ENCODE data around the gene RPS3. TPM values are rescaled to one million over a fixed set of nuclear protein-coding genes. Genes with fewer than 3 reads are reported as not detected.
A peak's percentile ranks its signal among the peaks of the same experiment; 100 is the strongest.
"Not testable (repeated sequence)": the region's sequence is repeated elsewhere in the genome, so short reads cannot be mapped to it uniquely, and the experiment has no call there.

The RPS3 gene
- total RNA-seq, 1 donor from 2014 or later: 1,354 TPM

DNA sequence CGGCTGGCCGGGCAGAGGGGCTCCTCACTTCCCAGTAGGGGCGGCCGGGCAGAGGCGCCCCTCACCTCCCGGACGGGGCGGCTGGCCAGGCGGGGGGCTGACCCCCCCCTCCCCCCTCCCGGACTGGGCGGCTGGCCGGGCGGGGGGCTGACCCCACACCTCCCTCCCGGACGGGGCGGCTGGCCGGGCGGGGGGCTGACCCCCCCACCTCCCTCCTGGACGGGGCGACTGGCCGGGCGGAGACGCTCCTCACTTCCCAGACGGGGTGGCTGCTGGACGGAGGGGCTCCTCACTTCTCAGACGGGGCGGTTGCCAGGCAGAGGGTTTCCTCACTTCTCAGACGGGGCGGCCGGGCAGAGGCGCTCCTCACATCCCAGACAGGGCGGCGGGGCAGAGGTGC lies 10.7 kb downstream of the RPS3 start:
- DNase-seq (ENCODE audit: low spot score in 2 of 2); FAIRE-seq: not testable (repeated sequence)

GRCh38 chr11:75413146-75413545 lies 13.8 kb downstream of the RPS3 start:
- not testable (repeated sequence) for DNase-seq (ENCODE audit: low spot score in 2 of 2); FAIRE-seq

- no peak for FAIRE-seq
- no peak for DNase-seq (ENCODE audit: low spot score in 2 of 2)
Measured at GRCh38 chr11:75413864-75414263, 14.5 kb downstream of the RPS3 start.

DNA sequence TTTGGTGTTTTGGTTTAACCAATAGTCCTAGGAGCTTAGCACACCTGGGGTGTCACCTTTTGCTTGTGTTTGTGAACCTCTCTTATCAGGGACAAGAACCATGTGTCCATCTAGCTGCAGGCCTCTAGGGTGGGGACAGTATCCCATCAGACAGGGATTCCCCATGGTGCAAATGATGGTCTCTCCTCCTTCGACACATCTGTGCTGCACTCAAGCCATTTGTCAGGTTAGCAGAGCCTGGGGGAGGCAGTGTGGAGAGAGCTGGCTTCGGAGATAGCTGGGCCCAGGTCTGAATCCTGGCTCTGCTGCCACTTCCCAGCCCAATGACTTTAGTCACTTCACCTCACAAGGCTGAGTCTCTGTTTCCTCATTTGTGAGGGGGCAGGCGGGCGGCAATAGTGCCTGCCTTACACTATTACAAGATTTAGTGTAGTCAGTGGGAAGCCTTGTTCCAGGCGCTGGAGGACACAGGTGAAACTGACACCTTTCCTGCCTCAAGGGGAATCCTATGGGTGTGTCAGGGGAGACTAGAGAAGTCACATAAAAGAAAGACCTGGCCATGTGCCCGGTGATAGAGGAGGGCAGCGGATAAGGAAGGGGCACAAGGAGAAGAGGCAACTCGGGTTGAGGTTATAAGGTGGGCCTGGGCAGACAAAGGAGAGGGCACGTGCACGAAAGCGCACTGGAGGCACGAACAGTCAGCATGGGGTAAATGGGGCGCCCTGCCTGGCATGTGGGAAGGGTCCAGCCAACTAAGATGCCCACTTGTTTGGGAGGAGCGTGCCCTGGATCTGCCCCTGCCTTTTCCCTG lies 21.1 kb downstream of the RPS3 start:
- FAIRE-seq (no peak), DNase-seq (ENCODE audit: low spot score in 2 of 2) (no peak)

DNA sequence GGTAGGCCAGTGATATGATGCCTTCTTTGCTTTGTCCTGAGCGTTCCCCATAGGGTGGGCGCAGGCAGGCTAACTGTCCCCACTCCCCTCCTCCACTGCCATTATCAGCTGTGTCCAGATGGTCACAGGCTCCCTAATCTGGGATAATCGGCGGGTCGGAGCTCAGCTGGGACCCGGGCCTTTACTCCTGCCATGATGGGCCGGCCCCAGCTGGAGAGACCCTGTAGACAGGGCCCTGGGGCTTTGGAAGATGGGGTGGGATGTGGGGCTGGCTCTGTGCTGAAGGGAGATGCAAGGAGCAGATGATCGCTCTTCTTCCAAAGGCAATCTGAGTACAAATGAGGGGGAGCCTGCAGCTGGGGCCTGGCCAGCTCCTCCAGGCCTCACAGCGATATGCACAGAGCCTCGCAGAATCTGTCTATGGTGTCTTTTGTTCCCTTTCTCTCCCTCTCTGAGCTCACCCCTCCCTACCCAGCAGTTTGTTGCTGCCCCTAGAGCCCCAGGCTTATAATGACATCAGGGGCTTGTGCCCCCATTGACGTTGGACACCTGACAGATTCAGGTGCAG lies 21.8 kb downstream of the RPS3 start:
- FAIRE-seq (no peak), DNase-seq (ENCODE audit: low spot score in 2 of 2) (peak in 1 of 2 donors; percentile 58)

- no peak for FAIRE-seq
- no peak for DNase-seq (ENCODE audit: low spot score in 2 of 2)
Measured at GRCh38 chr11:75421902-75422247, 22.6 kb downstream of the RPS3 start.

- DNase-seq (ENCODE audit: low spot score in 2 of 2) (no peak), FAIRE-seq (no peak)
Measured at GRCh38 chr11:75422248-75423231, 23.2 kb downstream of the RPS3 start.

GRCh38 chr11:75423721-75424120 lies 24.4 kb downstream of the RPS3 start:
- FAIRE-seq (no peak), DNase-seq (ENCODE audit: low spot score in 2 of 2) (no peak)

- DNase-seq (ENCODE audit: low spot score in 2 of 2): no peak
- FAIRE-seq: no peak
Measured at GRCh38 chr11:75424396-75424795, 25.1 kb downstream of the RPS3 start.

DNA sequence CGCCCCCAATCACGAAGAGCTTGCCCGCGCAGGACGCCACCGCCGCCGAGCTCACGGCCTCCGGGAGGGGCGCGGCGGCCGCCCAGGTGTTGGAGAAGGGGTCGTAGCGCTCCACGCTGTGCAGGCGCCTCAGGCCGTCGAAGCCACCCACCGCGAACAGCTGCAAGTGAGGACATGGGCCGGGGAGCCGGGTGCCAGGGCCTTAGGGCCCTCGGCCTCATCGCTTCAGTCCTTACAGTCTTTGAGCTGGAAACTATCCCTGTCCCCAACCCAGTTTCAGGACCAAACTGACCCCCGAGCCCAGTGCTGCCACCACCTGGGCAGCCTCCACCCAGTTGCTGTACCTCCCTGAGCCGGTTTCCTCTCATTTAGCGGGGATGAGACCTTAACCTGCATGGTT lies 26.1 kb downstream of the RPS3 start:
- DNase-seq (ENCODE audit: low spot score in 2 of 2) (no peak), FAIRE-seq (no peak)

GRCh38 chr11:75426720-75427086 lies 27.4 kb downstream of the RPS3 start:
- no peak for DNase-seq (ENCODE audit: low spot score in 2 of 2)
- no peak for FAIRE-seq

DNA sequence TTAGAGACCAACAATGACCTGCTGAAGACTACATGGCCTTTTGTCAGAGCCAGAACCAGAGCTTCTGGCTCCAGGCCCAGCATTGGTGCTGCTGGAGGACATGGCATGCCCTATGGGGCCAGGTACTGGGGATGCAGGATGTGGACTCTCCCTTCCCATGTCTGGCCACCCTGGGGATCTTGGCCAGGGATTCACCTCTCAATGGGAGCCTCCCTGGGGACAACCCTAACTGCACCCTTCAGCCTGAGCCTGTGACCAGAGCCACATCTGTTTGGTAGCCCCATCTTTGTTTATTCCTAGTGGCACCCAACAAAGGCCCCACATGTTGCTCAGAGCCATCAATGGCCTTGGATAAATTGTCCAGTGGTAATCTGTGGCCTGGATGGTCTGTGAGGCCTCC lies 27.9 kb downstream of the RPS3 start:
- DNase-seq (ENCODE audit: low spot score in 2 of 2): no peak
- FAIRE-seq: no peak

DNA sequence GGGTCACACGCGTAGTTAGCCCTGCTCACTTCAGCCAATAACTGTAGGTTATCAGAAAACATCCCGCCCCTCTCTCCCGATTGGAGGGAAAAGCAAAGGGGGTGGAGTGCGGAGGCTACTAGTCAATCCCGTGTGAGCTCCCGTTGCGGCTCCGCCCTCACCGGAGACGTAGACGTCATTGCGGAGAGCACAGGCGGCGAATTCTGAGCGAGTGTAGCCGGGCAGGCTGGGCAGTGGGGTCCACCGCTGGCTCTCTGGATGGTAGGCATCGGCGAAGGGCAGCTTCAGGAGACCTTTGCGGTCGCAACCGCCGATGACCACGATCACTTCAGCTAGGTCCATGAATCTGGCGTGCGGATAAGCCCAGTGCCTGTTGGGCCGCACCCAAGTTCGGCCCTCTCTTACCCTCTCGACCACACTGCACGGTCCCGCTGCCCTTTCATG lies 29.0 kb downstream of the RPS3 start:
- DNase-seq (ENCODE audit: low spot score in 2 of 2): peak; percentile 96 to 99
- FAIRE-seq: peak; percentile 30

DNA sequence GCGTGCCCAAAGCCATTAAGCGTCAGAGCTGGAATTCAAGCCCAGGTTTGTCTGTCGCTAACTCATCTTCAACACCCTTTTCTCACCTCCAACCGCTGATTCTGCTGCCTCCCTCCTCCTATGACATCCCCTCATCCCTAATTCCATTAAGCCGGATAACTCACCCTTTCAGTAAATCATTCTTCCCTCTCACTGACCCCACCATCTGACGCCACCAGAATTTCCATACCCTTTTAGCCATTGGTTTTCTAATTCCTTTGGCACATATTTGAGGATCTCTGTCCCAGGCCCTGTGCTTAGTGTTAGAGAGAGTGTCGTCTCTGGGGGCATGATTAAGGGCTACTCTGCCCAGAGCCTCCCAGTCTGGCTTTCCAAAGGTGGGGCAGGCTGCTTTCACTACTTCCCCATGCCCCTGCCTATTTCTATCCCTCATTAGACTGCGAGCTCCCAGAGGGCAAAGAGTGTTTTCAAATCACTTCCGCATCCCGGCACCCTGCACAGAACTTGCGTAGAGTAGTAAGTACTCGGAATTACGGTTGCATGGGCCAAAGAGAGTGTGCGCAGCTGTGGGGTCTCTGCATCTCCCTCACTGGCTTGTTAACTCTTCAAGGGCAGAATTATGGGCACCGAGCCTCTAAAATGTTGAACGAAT lies 29.8 kb downstream of the RPS3 start:
- DNase-seq (ENCODE audit: low spot score in 2 of 2): no peak
- FAIRE-seq: no peak

GRCh38 chr11:75429641-75429901 lies 30.3 kb downstream of the RPS3 start:
- no peak for DNase-seq (ENCODE audit: low spot score in 2 of 2)
- no peak for FAIRE-seq

GRCh38 chr11:75429902-75430713 lies 30.8 kb downstream of the RPS3 start:
- DNase-seq (ENCODE audit: low spot score in 2 of 2) (peak; percentile 62 to 73), FAIRE-seq (no peak)

DNA sequence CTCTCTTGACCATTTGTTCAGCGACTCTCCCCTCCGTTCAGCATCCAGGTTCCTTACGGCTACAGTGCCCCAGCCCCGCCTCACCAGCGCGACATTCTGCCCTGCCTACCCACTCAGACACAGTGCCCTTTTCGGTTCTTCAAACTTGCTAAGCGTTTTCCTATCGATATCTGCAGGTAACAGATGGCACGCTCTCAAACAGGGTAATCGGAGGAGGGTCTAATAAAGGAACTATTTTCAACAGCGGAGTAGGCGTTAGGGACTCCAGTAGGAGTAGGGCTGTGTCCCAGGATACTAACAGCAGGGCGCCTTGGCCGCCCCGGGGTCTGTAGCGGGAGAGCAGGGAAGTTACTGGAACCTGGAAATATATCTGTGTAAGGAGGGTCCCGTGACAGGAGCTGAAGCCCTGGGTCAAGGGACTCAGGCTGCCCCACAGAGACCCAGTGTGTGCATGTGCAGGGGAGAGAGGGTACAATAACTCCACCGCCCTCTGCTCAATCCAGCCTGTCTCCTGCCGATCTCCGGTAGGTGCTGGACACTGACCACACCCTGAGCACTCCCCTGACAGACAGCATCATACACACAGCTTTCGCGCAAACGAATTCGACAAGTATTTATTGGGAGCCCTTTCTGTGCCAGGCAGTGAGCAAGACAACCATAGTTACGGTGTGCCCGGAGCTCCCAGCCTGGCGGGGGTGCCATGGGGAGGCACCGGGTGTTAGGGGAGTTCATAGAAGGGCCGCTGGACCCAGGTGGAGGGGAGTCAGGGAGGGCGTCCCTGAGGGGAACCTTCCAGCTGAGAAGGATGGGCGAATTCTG lies 31.6 kb downstream of the RPS3 start:
- DNase-seq (ENCODE audit: low spot score in 2 of 2) (no peak), FAIRE-seq (no peak)

GRCh38 chr11:75431533-75432525 lies 32.5 kb downstream of the RPS3 start:
- DNase-seq (ENCODE audit: low spot score in 2 of 2): no peak

More at GRCh38 chr11:75431533-75432525, 32.5 kb downstream of the RPS3 start:
- no peak for FAIRE-seq

All from frontal cortex (tissue), 4 donors.